Stimulated activated CD4-positive, alpha-beta T cell treated with anti-CD3 and anti-CD28 coated beads, Interleukin-4, amount 100 ng/mL, for 24 hours (primary cell): ENCODE data around the gene SNAPC1.
"Not testable (repeated sequence)": the region's sequence is repeated elsewhere in the genome, so short reads cannot be mapped to it uniquely, and the experiment has no call there.

Experiments used
- DNase-seq: peaks from one replicate; pipeline ENCODE4 v3.0.0-alpha.2; 2020

The SNAPC1 gene

GRCh38 chr14:61761959-61762786 is at the start of gene SNAPC1:
Gene SNAPC1, plus strand, starts transcription at chr14:61762420. Its CDS starts 41 bp downstream, at chr14:61762461.
- DNase-seq = peak; percentile 98

GRCh38 chr14:61713724-61714437 is 48.3 kb upstream of the SNAPC1 start:
- no peak for DNase-seq

GRCh38 chr14:61716956-61717355 is 45.3 kb upstream of the SNAPC1 start:
- no peak for DNase-seq

- no peak for DNase-seq
These were observed 44.2 kb upstream of the SNAPC1 start for GRCh38 chr14:61718039-61718438.

GRCh38 chr14:61719344-61720293 is 42.6 kb upstream of the SNAPC1 start:
- no peak for DNase-seq

- DNase-seq = no peak
These were observed 41.9 kb upstream of the SNAPC1 start for GRCh38 chr14:61720294-61720661.

GRCh38 chr14:61720741-61721140 is 41.5 kb upstream of the SNAPC1 start:
- no peak for DNase-seq

GRCh38 chr14:61724133-61724532 is 38.1 kb upstream of the SNAPC1 start:
- DNase-seq = no peak

GRCh38 chr14:61726778-61727658 is 35.2 kb upstream of the SNAPC1 start:
- DNase-seq = no peak

GRCh38 chr14:61730756-61731373 is 31.4 kb upstream of the SNAPC1 start:
- DNase-seq = no peak

GRCh38 chr14:61733972-61734371 is 28.2 kb upstream of the SNAPC1 start:
- DNase-seq = no peak

GRCh38 chr14:61736751-61737150 is 25.5 kb upstream of the SNAPC1 start:
- no peak for DNase-seq

- DNase-seq = no peak
These were observed 24.3 kb upstream of the SNAPC1 start for GRCh38 chr14:61737915-61738314.

- no peak for DNase-seq
These were observed 23.1 kb upstream of the SNAPC1 start for GRCh38 chr14:61739133-61739532.

GRCh38 chr14:61742371-61742770 is 19.8 kb upstream of the SNAPC1 start:
- DNase-seq = no peak

- DNase-seq = no peak
These were observed 18.0 kb upstream of the SNAPC1 start for GRCh38 chr14:61744238-61744637.

- DNase-seq = not testable (repeated sequence)
These were observed 15.9 kb upstream of the SNAPC1 start for GRCh38 chr14:61746346-61746745.

GRCh38 chr14:61746881-61747280 is 15.3 kb upstream of the SNAPC1 start:
- no peak for DNase-seq

- DNase-seq = no peak
These were observed 14.9 kb upstream of the SNAPC1 start for GRCh38 chr14:61747342-61747741.

GRCh38 chr14:61749264-61749663 is 13.0 kb upstream of the SNAPC1 start:
- no peak for DNase-seq

- DNase-seq = no peak
These were observed 12.4 kb upstream of the SNAPC1 start for GRCh38 chr14:61749867-61750266.
